Stimulated activated CD8-positive, alpha-beta memory T cell treated with anti-CD3 and anti-CD28 coated beads, Interleukin-7, amount 100 ng/mL, for 24 hours (primary cell): ENCODE data around the gene TMEM242.

Experiments
- DNase-seq: peaks from one replicate; pipeline ENCODE4 v3.0.0-alpha.2; 2020; ENCODE audit warnings: low read depth

TMEM242 gene

DNA sequence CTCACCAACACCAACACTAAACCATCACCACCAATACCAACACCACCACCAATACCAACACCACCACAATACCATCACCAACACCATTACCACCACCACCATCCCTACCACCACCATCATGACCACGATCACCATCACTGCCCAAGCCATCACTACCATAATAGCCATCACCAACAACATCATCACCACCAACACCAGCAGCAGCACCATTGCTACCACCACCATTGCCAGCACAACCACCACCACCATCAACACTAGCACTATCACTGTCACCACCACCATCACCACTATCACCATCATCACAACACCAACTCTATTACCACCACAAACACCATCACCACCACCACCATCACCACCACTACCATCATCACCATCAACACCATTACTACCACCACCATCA is 53.0 kb downstream of the TMEM242 start:
- DNase-seq: no peak

GRCh38 chr6:157269261-157269794 is 54.0 kb downstream of the TMEM242 start:
- DNase-seq: no peak

GRCh38 chr6:157268835-157269234 is 54.5 kb downstream of the TMEM242 start:
- no peak for DNase-seq

DNA sequence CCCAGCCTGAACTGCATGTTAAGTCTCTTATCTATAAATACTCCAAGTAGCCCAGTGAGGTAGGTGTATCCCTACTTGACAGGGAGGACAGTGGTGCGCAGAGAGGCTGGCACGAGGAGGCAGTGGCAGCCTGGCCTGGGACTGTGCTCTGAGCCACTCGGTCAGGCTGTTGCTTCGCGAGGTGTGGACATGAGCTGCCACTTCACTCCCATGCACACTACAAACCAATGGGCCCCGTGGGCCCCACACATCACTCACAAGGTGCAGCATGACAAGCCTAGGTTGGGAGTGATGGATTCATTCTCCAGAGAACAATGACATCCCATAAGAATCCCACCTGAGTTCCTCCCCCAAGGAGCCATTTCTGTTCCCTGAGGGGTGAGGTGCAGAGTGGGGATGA is 54.9 kb downstream of the TMEM242 start:
- DNase-seq: no peak

DNA sequence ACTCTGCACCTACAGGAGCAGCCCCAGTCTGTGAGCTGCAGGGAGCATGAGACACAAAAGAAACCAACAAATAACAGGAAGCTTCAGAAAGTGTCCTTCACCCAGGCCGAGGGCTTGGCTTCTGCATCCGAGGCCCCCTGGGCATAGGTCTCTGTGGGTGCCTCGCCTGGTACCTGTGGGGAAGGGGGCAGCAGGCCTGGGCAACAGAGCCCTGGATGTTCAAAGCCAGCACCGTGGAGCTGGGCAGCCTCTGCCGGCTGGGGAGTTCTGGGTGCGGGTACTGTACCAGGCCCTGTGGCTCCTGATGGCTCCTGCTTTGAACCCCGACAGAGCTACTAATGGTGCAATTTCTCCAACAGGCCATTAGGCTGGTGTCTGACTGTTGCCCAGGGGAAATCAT is 55.7 kb downstream of the TMEM242 start:
- no peak for DNase-seq

DNA sequence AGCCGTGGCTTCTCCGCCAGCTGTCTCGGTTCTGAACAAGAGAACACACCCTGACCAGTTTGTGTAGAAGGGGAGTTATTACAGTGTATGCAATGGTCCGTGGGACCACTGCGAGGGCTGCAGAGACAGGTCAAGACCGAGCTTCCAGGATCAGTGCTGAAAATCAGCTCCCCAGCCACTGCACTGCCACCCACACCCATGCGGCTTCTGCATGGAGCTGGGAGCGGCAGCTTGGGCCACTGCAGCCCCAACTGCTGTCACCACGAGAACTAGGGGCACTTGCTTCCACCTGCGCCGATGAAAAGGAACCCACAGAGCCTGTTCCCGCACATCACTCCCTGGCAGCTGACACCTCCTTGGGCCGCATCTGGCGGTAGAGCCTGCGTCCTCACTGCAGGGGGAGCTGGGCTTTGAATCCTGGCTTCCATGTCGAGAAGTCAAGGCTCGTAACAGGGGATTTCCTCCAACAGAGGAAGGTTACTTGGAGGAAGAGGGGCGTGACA is 56.2 kb downstream of the TMEM242 start:
- DNase-seq: no peak

DNA sequence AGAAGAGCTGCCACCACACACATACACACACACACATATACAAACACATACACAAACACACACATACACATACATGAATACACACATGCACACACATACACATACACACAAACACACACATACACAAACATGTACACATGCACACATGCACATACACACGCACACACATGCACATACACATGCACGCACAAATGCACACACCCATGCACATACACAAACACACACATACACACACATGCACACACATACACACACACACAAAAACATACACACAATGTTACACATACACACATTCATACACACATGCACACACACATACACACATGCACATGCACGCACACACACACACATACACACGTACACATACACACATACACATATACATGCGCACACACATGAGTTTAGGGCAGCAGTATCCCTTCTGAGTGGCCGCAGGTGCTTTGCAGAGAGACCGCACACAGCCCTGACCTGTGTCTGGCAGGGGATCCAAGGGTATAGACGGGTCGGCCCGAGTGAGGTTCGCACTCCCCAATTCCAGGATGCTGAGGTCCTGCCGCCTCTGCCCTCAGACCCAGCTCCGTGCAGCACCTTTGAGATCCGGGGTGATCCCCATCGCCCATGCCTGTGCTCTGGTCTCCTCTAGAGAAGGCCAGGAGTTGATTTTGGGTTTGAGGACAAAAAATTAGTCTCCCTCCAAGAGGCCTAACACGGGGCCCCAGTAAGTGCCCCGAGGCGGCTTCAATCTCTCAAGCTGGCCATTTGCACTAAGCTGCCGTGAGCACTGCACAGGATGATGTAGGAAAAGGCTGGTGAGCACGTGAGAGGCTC is 56.8 kb downstream of the TMEM242 start:
- no peak for DNase-seq

DNA sequence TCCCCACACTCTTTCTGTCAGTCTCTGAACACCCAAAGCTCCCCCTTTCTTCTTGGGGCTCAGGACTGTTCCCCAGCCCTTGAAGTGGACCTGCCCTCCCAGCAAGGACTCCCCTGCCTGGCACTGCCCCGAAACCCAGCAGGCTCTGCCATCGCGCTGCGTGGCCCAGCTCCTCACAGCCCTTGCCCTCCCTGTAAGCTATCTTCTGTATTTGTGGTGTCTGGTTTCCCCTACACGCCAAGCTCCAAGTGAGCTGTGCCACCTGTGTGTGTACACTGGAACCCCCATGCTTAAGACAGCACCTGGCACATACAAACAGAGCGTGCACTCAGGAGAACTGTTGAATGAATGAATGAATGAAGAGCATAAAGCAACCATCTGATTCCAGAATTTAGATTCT is 57.7 kb downstream of the TMEM242 start:
- no peak for DNase-seq

DNA sequence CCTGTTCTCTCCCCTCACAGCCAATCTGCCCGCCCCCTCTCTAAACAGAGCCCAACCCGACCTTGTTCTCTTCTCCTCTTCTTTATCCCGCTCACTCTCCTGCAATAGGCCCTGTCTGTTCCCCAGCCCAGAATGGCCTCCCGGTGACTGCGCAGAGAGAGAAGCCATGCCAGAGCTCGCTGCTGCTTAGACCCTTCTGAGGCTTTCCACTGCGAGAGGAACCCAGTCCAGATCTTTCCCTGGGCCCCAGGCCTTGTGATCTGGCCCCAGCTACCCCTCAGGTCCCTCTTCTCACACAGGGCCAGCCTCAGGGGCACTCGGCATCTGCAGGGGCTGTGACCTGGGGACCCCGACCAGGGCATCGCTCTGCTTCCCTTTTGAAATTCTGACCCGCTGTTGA is 58.1 kb downstream of the TMEM242 start:
- no peak for DNase-seq

DNA sequence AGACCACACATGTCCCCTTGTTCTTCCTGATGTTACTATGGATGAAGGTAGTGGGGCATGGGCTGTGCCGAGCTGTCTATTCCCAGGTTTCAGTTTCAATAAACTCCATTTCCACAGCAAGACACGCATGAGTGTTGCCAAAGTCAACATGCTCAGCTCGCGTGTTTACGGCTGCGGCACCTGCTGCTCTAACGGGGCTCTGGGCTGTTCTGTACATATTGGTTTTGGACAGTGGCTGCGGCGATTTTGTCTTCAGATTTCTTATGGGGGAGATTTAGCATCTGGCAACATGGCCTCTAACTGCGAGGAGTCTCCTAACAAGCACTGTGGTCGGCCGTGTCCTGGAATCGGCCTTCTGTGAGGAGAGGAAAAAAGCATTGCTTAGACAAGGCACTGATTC is 58.6 kb downstream of the TMEM242 start:
- DNase-seq: no peak

DNA sequence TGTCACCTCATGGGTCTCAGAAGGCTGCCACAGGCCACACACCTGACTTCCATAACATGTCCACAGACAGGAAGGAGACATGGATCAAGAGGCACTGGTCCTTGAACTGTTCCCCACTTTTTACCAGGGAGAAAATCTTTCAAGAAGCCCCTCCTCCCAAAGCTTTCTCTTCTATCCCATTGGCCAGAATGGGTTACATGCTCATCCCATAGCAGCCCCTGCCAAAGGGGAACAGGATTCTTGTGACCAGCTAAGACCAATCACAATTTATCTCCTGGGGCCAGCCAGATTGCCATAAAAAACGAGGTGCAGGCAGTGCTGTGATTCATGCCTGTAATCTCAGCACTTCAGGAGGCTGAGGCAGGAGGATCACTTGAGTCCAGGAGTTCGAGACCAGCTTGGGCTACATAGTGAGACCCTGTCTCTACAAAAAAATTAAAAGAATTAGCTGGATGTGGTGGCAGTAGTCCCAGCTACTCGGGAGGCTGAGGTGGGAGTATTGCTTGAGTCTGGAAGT is 59.4 kb downstream of the TMEM242 start:
- no peak for DNase-seq

DNA sequence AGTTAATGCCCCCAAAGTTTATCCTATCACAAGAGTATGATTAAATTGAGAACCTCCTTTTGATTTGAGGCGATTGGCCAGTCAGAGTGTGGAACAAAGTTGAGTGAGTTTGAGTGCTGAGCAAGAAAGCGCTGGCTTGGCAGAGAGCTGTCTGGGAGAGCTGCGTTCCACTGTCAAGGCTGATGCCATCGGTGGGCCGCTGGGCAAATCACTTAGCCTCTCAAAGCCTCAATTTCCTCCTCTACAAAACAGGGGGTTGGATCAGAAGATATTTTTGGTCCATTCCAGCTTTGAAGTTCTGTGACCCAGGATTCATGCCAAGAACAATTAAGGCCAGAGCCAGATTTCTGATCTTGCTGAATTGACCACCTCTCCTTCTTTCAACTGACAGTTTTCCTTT is 60.2 kb downstream of the TMEM242 start:
- no peak for DNase-seq

DNA sequence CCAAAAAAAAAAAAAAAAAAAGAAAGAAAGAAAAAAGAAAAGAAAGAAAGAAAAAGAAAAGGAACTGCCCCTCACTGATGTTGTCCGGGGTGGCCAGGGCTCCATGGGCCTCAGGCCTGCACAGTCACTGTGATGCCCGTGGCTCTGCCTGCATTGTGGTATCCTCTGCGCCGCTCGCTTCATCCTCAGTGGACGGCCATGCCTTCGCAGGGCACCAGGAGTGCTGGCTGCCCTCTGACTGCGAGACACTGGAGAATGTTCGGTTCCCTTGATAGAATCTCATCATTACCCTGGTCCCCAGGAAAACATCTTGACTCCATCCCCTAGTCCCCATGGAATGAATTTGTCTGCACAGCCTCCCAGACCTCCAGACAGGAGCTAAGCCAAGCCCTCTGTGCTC is 61.7 kb downstream of the TMEM242 start:
- no peak for DNase-seq

DNA sequence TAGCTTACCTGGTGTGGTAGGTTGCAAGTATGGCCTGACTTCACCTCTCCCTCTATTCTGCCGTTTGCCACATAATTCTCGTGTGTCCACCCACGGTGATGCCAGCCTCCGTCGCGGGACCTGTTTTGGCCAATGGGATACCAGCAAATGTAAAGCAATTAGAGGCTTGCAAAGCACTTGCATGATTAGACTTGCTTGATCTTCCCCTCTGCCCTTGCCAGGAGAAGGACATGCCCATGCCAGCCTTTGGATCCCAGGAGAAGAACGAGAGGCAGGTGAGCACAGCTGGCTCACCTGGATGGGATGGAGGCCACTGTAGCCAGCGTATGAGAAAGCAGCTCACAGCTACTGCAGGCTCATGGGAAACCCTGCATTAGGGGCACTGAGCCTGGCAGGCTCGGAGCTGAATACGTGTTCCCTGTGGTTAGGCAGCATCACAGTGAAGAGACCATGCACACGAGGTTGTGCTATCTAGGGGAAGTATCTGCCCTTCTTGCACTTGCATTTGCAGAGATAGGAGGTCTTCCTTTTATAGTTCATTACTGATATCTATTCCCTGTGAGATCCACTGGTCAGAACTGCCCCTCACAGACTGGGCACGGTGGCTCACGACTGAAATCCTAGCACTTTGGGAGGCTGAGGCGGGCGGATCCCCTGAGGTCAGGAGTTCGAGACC is 62.4 kb downstream of the TMEM242 start:
- no peak for DNase-seq

- DNase-seq: no peak
These were observed 63.9 kb downstream of the TMEM242 start for GRCh38 chr6:157259443-157259842.

- no peak for DNase-seq
These were observed 64.4 kb downstream of the TMEM242 start for GRCh38 chr6:157258878-157259277.

DNA sequence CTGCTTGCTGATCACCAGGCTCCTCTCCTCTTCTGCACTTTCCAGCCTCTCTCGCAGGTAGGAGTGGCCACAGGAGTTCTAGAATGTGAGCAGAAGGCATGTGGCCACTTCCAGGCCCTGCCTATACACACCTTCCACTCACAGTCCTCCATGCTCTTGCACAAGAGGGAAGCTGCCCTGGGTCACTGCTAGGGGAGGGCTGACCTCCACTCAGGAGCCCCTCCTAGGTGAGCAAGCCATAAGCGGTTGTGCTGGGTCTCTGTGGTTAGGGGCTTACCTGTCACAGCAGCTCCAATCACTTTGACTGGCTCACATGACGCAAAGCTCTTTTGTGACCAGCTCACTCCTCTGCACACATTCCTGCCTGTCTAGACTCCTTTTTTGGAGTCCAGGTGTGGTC is 68.2 kb downstream of the TMEM242 start:
- DNase-seq: no peak

DNA sequence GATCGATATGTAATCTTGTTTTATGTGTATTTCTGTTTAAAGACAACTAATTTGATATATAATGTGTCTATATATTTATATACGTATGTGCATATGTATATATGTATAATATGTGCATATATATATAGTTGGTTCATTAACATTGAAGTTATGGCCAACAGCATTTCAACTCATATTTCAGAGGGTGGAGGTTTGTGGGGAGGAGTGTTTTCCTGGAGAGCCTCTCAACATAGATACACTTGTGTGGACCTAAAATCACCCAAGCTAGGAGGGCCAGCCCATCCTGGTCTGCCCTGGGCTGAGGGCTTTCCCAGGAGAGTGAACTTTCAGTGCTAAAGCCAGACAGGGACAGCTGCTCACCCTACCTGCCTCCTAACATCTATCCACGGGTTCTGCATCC is 68.8 kb downstream of the TMEM242 start:
- DNase-seq: no peak

DNA sequence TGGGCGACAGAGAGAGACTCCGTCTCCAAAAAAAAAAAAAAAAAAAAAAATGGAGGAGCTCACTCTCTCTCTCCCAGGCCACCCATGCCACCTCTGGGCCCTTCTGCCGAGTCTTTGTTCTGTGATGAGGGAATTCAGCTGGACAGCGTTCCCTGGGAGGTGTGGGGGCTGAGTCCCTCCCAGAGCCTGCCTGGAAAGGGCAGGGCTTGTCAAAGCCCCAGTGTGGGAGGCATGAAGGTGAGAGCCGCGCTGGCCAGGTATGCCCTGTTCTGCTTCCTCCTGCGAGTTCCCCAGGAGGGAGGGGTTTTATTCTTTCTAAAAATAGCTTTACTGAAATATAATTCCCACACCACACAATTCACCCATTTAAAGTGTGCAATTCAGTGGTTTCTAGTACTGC is 69.6 kb downstream of the TMEM242 start:
- DNase-seq: no peak

GRCh38 chr6:157253017-157253416 is 70.3 kb downstream of the TMEM242 start:
- DNase-seq: no peak

DNA sequence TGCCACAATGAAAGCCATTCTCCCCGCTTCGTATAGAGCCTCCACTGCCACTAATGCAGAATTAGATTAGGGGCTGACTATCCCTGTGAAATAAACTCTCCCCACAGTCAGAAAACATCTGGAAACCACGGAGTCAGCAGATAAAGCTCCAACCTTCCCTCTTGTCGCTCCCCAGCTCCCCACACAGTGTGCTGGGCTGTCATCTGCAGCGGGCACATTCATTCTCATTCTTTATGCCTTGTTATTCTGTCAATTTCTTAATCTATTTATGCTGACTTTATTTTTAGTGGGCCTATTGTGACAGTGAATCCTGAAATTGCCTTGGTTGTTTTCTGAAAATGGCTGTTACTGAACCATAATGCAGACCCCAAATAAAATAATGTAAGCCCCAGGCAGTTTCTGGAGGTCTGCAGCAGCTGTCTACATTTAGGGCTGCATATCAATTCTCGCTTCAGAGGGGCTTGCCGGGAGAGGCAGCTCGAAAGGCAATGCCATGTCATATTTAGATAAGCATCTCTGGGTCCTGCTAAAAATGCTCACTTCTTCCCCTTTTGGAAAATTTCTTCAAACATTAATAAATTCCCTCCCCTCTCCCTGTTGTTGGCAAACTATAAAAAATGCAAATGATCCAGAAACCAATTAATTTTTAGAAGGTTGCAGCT is 71.6 kb downstream of the TMEM242 start:
- no peak for DNase-seq

GRCh38 chr6:157249826-157250225 is 73.5 kb downstream of the TMEM242 start:
- DNase-seq: no peak

DNA sequence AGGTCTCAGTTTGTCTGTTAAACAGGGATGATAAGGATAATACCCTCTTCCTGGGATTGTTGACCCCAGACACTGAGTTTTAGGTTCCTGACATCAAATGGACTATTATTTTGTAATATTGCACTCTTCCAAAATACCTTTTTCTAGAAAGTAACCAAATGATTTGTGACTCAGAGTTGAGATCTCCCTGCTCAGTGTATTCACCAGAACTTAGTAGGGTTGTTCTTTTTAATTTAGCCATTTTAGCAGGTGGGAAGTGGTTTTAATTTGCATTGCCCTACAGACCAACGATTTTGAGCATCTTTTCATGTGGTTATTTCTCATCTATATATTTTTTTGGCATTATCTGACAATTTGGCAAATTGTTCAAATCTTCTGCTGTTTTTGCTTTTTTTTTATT is 75.1 kb downstream of the TMEM242 start:
- no peak for DNase-seq
